HG03460 (cell line): ENCODE measurements around the gene SLX4IP.

Experiments
- ATAC-seq: cut with Tn5 transposase; IDR thresholded peaks from one replicate; pipeline ENCODE4 v1.9.1; 2021; ENCODE audit not compliant: unreplicated experiment

Gene SLX4IP

GRCh38 chr20:10672624-10673127, 237.6 kb downstream of the SLX4IP start:
- no peak for ATAC-seq

DNA sequence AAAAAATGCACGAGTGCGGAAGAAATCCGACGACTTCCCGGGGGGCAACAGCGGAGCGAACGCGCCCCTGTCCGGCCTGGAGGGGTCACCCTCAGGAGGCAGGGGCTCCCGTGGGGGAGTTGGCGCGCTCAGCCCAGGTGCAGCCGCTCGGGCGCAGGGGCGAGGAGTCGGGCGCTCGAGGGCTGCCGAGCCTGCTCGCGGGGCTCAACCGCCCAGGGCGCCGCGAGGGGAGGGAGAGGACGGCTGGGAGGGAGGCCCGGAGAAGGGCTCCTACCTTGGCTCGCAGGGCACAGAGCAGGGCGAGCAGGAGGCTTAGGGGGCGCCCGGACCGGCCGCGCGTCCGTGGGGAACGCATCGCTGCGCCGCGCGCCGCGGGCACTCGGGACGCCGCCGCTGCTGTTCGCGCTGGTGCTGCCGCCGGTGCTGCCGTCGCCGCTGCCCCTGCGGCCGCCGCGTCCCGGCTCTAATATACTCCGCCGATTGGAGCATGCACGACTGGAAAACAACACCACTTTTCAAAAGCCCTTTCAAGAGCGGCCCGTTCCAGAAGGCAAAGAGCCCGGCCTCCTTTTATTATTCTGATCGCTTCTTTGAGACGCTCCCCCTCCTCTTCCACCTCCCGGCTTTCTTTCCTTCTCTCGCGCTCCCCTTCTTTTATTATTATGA, 238.2 kb downstream of the SLX4IP start:
- no peak for ATAC-seq

DNA sequence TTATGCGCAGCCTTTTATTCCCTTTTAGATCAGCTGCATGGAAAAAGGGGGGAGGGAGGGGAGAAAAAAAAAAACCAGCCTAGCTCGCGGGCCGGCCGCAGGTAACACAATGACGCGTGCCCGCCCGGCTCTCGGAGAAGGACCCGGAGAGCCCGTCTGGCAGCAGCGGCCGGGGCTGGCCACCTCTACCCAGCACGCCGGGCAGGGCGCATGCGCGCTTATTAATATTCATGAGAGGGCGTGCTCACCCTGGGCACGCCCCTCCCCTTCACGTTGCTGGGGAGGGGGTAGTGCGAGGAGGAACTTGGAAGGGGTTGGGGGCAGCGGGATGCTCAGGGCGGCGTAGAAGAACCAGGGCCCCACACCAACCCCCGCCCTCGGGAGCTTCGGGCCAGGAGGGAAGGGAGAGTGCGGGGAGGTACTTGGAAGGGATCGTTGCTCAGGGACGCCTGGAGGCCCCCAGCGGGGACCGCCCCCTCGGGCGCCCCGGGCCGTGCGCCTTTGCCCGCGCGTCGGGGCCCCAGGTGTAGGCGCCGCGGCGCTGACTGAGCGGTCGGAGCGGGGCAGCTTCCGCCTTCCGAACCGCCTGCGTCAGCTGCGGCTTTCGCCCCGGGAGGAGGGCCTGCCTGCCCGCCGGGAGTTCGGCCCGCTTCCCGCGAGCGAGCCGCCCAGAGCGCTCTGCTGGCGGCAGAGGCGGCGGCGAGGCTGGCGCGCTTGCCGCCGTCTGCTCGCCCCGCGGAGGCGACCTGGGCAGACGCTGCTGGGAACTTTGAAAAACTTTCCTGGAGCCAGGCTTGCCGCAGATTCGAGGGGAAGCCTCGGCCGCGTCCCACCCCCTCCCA, 239.0 kb downstream of the SLX4IP start, which contains the start of gene JAG1:
TSS of gene JAG1 (minus strand) at position 158 of the 842 bp plus-strand sequence. CDS start 469 bp downstream, outside the sequence.
- ATAC-seq: peak; percentile 52

GRCh38 chr20:10674684-10675449, 239.8 kb downstream of the SLX4IP start:
- ATAC-seq: peak; percentile 39

- no peak for ATAC-seq
Measured at GRCh38 chr20:10675450-10675848, 240.3 kb downstream of the SLX4IP start.

DNA sequence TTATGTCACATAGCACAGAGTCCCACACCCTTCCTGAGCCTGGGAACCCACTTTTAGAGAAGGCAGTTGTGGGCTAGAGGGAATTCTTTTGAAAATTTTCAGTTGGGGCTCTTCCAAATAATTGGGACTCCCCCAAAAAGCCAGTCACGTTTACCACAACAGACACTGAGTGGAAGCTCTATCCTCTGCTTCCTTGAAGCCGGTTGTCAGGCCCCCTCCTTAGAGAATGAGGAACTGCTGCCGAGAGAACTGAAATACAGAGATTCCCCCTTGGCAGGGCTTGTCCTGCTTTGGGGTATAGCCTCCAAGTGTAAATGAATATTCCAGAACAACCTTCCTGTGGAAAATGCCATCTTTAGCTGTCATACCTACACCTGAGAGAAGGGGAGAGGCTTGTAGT, 241.4 kb downstream of the SLX4IP start:
- ATAC-seq: no peak
